Karpas-422 (cell line): ENCODE results near the gene ADARB2. TPM values are rescaled to one million over a fixed set of nuclear protein-coding genes. Genes with fewer than 3 reads are reported as not detected.

Source experiments
- DNase-seq: peaks from one replicate; pipeline ENCODE4 v3.0.0-alpha.2; 2015
- H2AFZ ChIP-seq: fragments of 200-600 bp; sonication (generic); 2 replicates; pipeline ENCODE4 v1.6.1; 2014; ENCODE audit warnings: antibody characterized with exemption, low read length, mixed read lengths
- H3K27ac ChIP-seq: fragments of 200-600 bp; sonication (generic); 2 replicates; pipeline ENCODE4 v1.5.1; 2014; ENCODE audit warnings: mild to moderate bottlenecking, low read length, moderate library complexity
- H3K27me3 ChIP-seq: fragments of 200-600 bp; sonication (generic); 2 replicates; pipeline ENCODE4 v1.6.1; 2014; ENCODE audit warnings: low read length, mixed read lengths
- H3K36me3 ChIP-seq: fragments of 200-600 bp; sonication (generic); 2 replicates; pipeline ENCODE4 v1.6.1; 2014; ENCODE audit warnings: low read length, mixed read lengths; ENCODE audit not compliant: insufficient read depth
- H3K4me1 ChIP-seq: fragments of 200-600 bp; sonication (generic); 2 replicates; pipeline ENCODE4 v1.6.1; 2014; ENCODE audit warnings: mild to moderate bottlenecking, low read length, mixed read lengths
- H3K4me2 ChIP-seq: fragments of 200-600 bp; sonication (generic); 2 replicates; pipeline ENCODE4 v1.6.1; 2014; ENCODE audit warnings: low read length, low read depth, mild to moderate bottlenecking; ENCODE audit not compliant: poor library complexity, severe bottlenecking
- H3K4me3 ChIP-seq: fragments of 200-600 bp; sonication (generic); 2 replicates; pipeline ENCODE4 v1.5.1; 2014; ENCODE audit warnings: mild to moderate bottlenecking, antibody characterized with exemption, low read length, mixed read lengths
- H3K79me2 ChIP-seq: fragments of 200-600 bp; sonication (generic); 2 replicates; pipeline ENCODE4 v1.6.1; 2014; ENCODE audit warnings: mild to moderate bottlenecking, low read length, mixed read lengths
- H3K9ac ChIP-seq: fragments of 200-600 bp; sonication (generic); 2 replicates; pipeline ENCODE4 v1.6.0; 2014; ENCODE audit warnings: low read length
- H3K9me2 ChIP-seq: fragments of 200-600 bp; sonication (generic), shearing (Covaris generic); replicated peaks from 2 replicates; pipeline ENCODE4 v1.6.0; 2014; ENCODE audit warnings: mild to moderate bottlenecking, low read length, moderate library complexity; ENCODE audit not compliant: insufficient read depth
- H3K9me3 ChIP-seq: fragments of 300-700, 200-600 bp; sonication (generic); 2 replicates; pipeline ENCODE4 v1.6.1; 2014; ENCODE audit warnings: low read length, mixed read lengths
- H4K20me1 ChIP-seq: fragments of 200-600 bp; sonication (generic); 2 replicates; pipeline ENCODE4 v1.6.1; 2014; ENCODE audit warnings: mild to moderate bottlenecking, antibody characterized with exemption, low read length, low read depth; ENCODE audit not compliant: insufficient read depth
- total RNA-seq: library from RNA; depleted of rRNA; stranded (reverse); fragments of >200 nt; shearing (Covaris generic); gene quantifications from 2 replicates; pipeline ENCODE4 v1.2.3, GENCODE V29; 2014; ENCODE audit warnings: low replicate concordance

The ADARB2 gene
- total RNA-seq, 1 experiment from 2014 or later: not detected

DNA sequence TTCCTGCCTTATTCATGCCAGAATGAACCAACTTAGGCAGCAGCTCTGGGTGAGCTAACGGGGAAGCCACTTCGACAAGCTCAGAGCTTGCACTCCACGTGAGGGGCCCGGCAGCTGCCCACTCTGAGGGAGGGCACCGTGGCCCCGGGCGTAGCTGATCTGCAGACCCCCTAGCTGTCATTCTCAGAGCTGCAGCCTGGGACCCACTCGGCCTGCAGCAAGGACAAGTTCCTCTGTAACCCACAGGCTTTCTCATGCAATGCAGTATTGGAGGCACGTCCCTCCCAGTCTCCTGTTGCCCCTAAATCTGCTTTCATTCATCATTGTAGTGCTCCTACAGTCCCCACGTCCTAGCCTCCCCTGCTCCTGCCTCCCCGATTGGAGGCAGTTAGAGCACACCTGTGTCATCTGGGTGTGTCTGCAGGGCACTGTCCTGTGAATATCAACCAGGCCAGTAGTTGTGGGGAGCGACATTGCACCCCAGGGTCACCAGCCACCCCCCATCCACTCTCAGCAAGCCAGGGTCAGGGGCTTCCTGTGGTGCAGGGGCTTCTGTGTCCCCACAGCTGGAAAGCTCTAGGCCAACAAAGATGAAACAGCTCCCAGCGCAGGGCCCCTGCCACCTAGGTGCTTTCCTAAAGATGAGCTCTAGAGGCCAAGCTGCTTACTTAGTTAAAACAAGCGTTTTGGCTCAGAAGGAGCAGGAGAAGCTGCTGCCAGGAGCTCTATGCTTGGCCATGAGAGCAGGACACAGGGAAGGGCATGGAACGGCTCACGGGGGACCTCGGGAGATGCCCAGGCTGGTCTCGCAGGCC lies 333.6 kb downstream of the ADARB2 start:
- no peaks in the 10 kb centered on the region for H3K79me2 ChIP-seq
- DNase-seq: no peak
- H3K36me3 ChIP-seq: no peaks in the 10 kb centered on the region
- no peaks in the 10 kb centered on the region for H3K4me1 ChIP-seq
- H2AFZ ChIP-seq: no peak overlapping the region
- no peak overlapping the region for H3K4me3 ChIP-seq
- H3K9ac ChIP-seq: no peak overlapping the region
- H4K20me1 ChIP-seq: no peaks in the 10 kb centered on the region
- H3K27me3 ChIP-seq: no peaks in the 10 kb centered on the region
- H3K9me3 ChIP-seq: no peaks in the 10 kb centered on the region
- H3K27ac ChIP-seq: no peak overlapping the region
- no peaks in the 10 kb centered on the region for H3K9me2 ChIP-seq
- no peak overlapping the region for H3K4me2 ChIP-seq

DNA sequence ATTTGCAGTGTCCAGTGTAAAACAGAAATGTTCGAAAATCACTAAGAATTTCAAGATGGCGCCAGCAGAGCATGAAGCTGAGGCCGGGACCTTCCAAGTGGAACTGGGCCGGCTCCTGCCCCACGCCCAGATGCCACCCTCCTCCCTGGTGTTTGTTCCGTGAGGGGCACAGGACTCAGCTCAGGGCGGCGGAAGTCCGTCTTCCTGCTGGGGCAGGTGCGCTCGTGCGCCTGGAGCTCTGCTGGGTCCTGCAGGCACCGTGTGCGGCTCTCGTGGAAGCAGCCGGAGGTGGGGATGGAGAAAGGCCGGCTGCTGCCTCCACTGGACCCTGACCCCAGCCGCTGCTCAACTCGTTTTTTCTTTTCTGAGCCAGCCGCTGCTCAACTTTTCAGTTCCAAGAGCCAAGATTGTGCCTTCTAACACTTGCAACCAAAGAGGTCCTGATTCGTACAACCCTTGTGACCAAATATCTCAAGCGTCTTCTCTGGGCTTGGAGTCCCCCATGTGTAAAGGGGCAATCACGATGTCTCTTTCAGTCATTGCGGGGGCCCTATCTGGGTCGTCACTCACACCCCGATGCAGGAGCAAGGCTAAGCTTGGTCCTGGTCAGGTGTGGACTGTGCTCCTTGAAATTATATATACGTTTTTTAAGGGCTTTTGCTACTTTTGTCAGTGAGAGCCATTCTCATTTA lies 334.4 kb downstream of the ADARB2 start:
- no peak for DNase-seq
- Histone ChIP-seq H3K36me3 (no peaks in the 10 kb centered on the region), H2AFZ (no peak overlapping the region)

DNA sequence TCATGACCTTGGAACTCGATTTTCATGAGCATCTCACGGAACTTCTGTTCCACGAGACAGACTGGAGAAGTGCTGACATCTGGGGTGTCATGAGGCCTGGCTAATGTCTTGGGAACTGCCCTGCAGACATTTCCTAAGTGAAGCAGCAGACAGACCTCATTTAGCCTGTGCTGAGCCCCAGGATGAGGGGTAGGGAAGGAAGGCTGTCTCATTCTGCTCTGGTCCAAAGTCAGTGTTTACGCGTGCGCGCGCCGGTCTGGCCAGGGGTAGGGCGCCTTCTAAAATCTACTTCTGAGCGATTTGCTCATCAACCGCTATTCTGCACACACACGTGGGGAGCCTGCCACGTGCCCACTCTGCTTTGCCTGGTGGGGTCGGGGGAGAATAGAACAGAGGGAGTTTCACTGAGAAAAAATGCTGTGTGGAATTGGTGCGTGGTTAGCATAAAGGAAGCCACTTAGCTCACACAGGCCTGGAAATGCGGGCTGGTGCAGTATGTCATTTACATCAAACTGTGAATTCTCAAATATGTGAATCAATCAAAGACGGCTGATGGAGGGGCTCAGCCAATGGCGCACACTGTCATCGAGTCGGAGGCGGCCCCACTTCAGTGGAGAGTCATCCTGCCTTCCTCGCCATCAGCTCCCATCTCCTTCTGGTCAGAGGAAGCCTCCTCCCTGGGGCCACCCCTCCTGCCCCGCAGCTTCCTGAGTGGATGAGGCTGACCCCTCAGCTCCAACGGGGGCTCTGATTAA lies 335.1 kb downstream of the ADARB2 start:
- no peak for DNase-seq
- H3K9me3 ChIP-seq: no peaks in the 10 kb centered on the region

More for the DNA sequence above, 334.4 kb downstream of the ADARB2 start:
- Histone ChIP-seq H3K9ac (no peak overlapping the region), H3K9me2 (no peaks in the 10 kb centered on the region), H3K27me3 (no peaks in the 10 kb centered on the region), H3K27ac (no peak overlapping the region), H3K4me2 (no peak overlapping the region), H3K4me3 (no peak overlapping the region), H4K20me1 (no peaks in the 10 kb centered on the region), H3K9me3 (no peaks in the 10 kb centered on the region), H3K4me1 (no peaks in the 10 kb centered on the region), H3K79me2 (no peaks in the 10 kb centered on the region)

DNA sequence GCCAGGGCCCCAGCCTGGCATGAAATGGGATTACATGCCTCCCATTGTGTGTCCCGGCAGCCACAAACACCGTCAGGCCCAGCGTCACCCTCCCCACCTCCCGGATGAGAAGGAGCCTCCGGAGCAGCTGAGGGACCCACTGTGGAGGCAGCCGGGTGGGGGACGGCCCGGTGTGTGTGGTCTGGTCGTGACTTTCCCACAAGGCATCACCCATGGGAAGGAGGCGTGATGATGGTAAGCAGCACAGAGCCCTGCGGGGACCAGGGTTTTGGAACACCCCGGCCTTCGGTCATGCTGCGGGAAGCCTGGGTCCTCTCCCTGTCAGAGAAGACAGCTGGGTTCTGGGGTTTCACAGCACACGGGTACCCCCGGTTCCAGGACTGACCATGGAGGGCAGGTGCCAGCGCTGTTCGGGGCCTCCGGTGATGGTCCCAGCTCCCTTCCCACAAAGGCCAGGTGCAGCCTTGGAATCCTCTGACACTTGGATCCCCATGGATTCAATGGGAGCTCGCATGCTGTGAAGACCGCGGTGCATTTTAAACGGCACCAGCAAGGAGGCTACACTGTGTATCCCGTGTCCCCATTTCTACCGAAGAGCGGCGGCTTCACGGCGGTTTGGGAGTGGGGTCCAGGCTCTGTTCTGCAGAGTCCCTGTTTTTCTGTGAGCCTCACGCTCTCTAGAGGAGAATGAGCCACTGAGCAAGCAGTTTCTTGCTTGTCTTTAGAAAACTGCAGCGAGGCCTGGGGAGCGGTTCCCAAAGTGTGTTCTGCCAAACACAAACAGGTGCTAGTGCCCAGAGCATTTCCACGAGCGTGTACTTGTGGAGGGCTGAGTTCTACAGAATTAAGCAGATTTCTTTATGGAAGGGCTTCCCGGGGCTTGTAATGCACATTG lies 336.0 kb downstream of the ADARB2 start:
- no peak overlapping the region for H3K4me3 ChIP-seq
- no peak overlapping the region for H3K27ac ChIP-seq
- H3K9ac ChIP-seq: no peak overlapping the region
- no peak for DNase-seq
- H3K79me2 ChIP-seq: no peaks in the 10 kb centered on the region
- H3K9me2 ChIP-seq: no peaks in the 10 kb centered on the region
- H3K4me2 ChIP-seq: no peak overlapping the region
- H3K36me3 ChIP-seq: no peaks in the 10 kb centered on the region
- no peak overlapping the region for H2AFZ ChIP-seq
- no peaks in the 10 kb centered on the region for H3K9me3 ChIP-seq
- H3K4me1 ChIP-seq: no peaks in the 10 kb centered on the region
- no peaks in the 10 kb centered on the region for H4K20me1 ChIP-seq
- no peaks in the 10 kb centered on the region for H3K27me3 ChIP-seq

More for the DNA sequence above, 335.1 kb downstream of the ADARB2 start:
- Histone ChIP-seq H3K79me2 (no peaks in the 10 kb centered on the region), H3K27me3 (no peaks in the 10 kb centered on the region), H3K4me2 (no peak overlapping the region), H3K4me1 (no peaks in the 10 kb centered on the region), H3K4me3 (no peak overlapping the region), H3K9ac (no peak overlapping the region), H3K27ac (no peak overlapping the region), H4K20me1 (no peaks in the 10 kb centered on the region), H3K9me2 (no peaks in the 10 kb centered on the region), H2AFZ (no peak overlapping the region), H3K36me3 (no peaks in the 10 kb centered on the region)

DNA sequence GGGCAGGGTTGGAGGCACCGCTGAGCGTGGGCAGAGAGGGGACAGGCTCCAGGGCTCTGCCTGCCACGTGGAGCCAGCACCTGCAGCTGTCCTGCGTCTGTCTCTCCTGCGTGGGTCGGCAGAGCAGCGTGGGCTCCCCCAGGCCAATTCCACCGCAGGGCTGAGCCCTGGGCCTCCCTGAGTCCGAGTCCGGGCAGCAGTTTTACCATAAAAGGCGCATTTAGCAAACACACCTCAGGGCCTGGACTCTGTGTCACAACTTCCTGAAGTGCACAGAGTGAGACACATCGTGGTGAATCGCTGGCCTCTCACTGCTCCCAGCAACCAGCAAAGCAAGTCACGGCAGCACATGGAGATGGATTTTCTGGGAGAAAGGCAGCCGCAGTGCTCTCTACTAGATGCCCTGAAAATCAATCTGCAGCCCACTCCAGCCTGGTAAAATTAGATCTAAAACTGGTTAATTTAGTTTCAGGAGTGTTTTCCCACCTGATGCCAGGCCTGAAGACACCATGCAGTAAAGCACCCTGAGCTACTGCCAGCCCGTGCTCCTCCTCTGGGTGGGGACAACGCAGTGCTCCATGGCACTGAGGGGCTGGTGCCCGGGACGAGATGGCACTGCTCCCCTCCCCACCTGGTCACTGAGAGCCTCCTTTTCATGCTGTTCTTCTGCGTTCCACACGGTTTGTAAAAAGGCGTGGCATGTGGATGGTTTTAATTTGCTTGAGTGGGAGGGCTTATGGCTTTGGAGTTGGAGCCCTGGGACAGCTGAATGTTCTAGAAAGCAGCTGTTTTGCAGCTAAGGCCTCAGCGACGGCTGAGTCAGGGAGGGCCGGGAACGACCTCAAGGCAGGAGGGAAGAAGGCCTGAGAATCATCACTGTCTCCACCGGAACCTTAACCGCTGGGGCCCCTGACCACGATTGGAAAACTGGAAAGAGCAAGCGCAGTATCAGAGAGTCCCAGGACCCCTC lies 336.9 kb downstream of the ADARB2 start:
- H3K9me3 ChIP-seq: no peaks in the 10 kb centered on the region
- H3K4me1 ChIP-seq: no peaks in the 10 kb centered on the region
- no peak overlapping the region for H3K4me3 ChIP-seq
- no peaks in the 10 kb centered on the region for H3K36me3 ChIP-seq
- no peaks in the 10 kb centered on the region for H3K27me3 ChIP-seq
- H3K9ac ChIP-seq: no peak overlapping the region
- H3K4me2 ChIP-seq: no peak overlapping the region
- H2AFZ ChIP-seq: no peak overlapping the region
- no peaks in the 10 kb centered on the region for H4K20me1 ChIP-seq
- H3K9me2 ChIP-seq: no peaks in the 10 kb centered on the region
- no peak overlapping the region for H3K27ac ChIP-seq
- no peaks in the 10 kb centered on the region for H3K79me2 ChIP-seq
- no peak for DNase-seq

DNA sequence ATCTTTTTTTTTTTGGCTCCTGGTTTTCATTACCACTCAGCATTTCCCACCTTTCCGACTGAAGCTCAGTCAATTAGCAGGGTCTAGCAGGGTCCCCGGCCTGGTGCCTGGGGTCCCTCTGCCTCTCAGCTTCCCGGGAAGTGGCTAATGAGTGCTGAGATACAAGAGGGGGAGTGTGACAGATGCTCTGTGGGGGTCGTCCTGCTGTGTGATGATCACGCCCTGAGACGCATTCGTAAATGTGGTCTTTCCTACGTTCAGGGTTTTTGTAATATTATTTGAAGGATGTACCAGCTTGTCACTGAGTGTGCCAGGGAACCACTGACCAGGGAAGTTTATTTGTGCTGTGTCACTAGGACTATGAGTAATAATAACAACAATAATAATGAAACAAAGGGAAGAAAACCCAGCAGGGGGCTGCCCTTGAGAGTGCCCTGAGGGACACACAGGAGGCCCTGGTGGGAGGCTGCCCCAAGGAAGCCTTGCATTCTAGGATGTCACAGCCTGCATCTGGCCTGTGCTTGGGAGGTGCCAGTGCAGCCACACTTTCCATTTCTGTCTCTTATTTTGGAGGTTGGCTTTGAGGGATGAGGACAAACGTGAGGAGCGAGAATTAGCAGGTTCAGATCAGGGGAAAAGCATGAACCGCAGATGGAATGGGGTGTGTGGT lies 337.8 kb downstream of the ADARB2 start:
- Histone ChIP-seq H3K4me1 (no peaks in the 10 kb centered on the region), H3K9ac (no peak overlapping the region), H3K36me3 (no peaks in the 10 kb centered on the region), H3K4me3 (no peak overlapping the region), H3K27me3 (no peaks in the 10 kb centered on the region), H3K79me2 (no peaks in the 10 kb centered on the region), H3K4me2 (no peak overlapping the region), H4K20me1 (no peaks in the 10 kb centered on the region), H3K9me3 (no peaks in the 10 kb centered on the region), H3K9me2 (no peaks in the 10 kb centered on the region), H3K27ac (no peak overlapping the region), H2AFZ (no peak overlapping the region)
- no peak for DNase-seq
